H1 (cell line): ENCODE measurements around the gene MYO1D. TPM values are rescaled to one million over a fixed set of nuclear protein-coding genes. Genes with fewer than 3 reads are reported as not detected.

Experiments used
- CHD1 ChIP-seq: IDR thresholded peaks from 2 replicates; pipeline ENCODE4 v1.6.1; 2012; ENCODE audit warnings: low read depth, low read length, improper control_type of control experiment
- CREB1 ChIP-seq: IDR thresholded peaks from 2 replicates; pipeline ENCODE4 v1.6.1; 2012; ENCODE audit warnings: inconsistent platforms
- FOSL1 ChIP-seq: IDR thresholded peaks from 2 replicates; pipeline ENCODE4 v1.6.1; 2011; ENCODE audit warnings: mild to moderate bottlenecking, low read depth, low read length, moderate library complexity; ENCODE audit not compliant: insufficient read depth
- HDAC2 ChIP-seq, 2 experiments: fragments of 300-600 bp in 1 of 2; sonication (generic) in 1 of 2; IDR thresholded peaks; 2 replicates each; pipeline ENCODE4 v1.6.1; 2011 to 2012; ENCODE audit warnings: low read depth in 2 of 2, low read length in 2 of 2, mild to moderate bottlenecking in 2 of 2, moderate library complexity in 2 of 2, borderline replicate concordance in 1 of 2, inconsistent platforms in 1 of 2
- RBBP5 ChIP-seq: IDR thresholded peaks from 2 replicates; pipeline ENCODE4 v1.7.1; 2012; ENCODE audit warnings: low read depth, mild to moderate bottlenecking, inconsistent platforms, low read length, moderate library complexity, borderline replicate concordance
- RNF2 ChIP-seq: fragments of 200-900, 300-1000 bp; sonication (generic); IDR thresholded peaks from 2 replicates; pipeline ENCODE4 v1.7.1; 2016; ENCODE audit warnings: borderline replicate concordance, low read depth, mild to moderate bottlenecking, antibody characterized with exemption, low read length; ENCODE audit not compliant: poor library complexity, severe bottlenecking; ENCODE audit errors: missing control alignments
- SIN3A ChIP-seq, 2 experiments: IDR thresholded peaks in 1 of 2; conservative IDR thresholded peaks in 1 of 2; 2 replicates each; pipeline ENCODE4 v1.6.1; 2011 to 2012; ENCODE audit warnings: low read length in 2 of 2, improper control_type of control experiment in 1 of 2, low read depth in 1 of 2, mild to moderate bottlenecking in 1 of 2
- TBP ChIP-seq: IDR thresholded peaks from 2 replicates; pipeline ENCODE4 v1.6.1; 2011; ENCODE audit warnings: low read depth, low read length, improper control_type of control experiment
- polyA plus RNA-seq, 7 experiments: library from polyadenylated mRNA; depleted of rRNA in 3 of 7; stranded (reverse) in 5 of 7; unstranded in 2 of 7; fragments of >200 nt in 5 of 7; fragments of 200-250 nt in 2 of 7; gene quantifications; 1 replicate in 5 of 7; 2 replicates in 1 of 7; 4 replicates in 1 of 7; pipeline versions ENCODE4 v1.2.1 to v1.2.3, GENCODE V29; 2011 to 2013; ENCODE audit warnings: missing spikeins in 2 of 7, mixed read lengths in 2 of 7
- total RNA-seq: library from RNA; stranded (reverse); fragmentation: NEBNext Ultra II Directional; extraction: Animal tissue kit (Norgen Biotek cat#: 25700); gene quantifications from 2 replicates; pipeline ENCODE4 v1.2.1, GENCODE V29; 2021

Gene MYO1D
- total and polyA plus RNA-seq, 2 of the 8 experiments (the other 6 are each of a cell fraction or from before 2014, with no cell fraction given), result 6.5 to 25.4 TPM

- TF ChIP-seq CHD1, result no peak
- no peak for TF ChIP-seq RNF2
- TF ChIP-seq FOSL1, result no peak
- TF ChIP-seq CREB1, result no peak
- no peak for TF ChIP-seq RBBP5
- no peak for TF ChIP-seq TBP
- TF ChIP-seq SIN3A (conservative IDR thresholded peaks at IDR 0.05 in 1 of 2, IDR thresholded peaks at IDR 0.05 in 1 of 2; ENCODE audit: low read depth in 1 of 2, low read length in 2 of 2), result no peak
- TF ChIP-seq HDAC2 (IDR thresholded peaks at IDR 0.05; ENCODE audit: borderline replicate concordance in 1 of 2, low read depth in 2 of 2, low read length in 2 of 2), result no peak
- TF ChIP-seq, all 59 proteins: peak for 0
These were observed 218.2 kb downstream of the MYO1D start (continued) for GRCh38 chr17:32658470-32659418.
